UCSD-AML1 (cell line): ENCODE measurements around the gene HSD11B1L.

Source experiments
- DNase-seq: peaks from one replicate; lab custom pipeline; 2025; ENCODE audit not compliant: unreplicated experiment; lab: John Stamatoyannopoulos, UW

The HSD11B1L gene

DNA sequence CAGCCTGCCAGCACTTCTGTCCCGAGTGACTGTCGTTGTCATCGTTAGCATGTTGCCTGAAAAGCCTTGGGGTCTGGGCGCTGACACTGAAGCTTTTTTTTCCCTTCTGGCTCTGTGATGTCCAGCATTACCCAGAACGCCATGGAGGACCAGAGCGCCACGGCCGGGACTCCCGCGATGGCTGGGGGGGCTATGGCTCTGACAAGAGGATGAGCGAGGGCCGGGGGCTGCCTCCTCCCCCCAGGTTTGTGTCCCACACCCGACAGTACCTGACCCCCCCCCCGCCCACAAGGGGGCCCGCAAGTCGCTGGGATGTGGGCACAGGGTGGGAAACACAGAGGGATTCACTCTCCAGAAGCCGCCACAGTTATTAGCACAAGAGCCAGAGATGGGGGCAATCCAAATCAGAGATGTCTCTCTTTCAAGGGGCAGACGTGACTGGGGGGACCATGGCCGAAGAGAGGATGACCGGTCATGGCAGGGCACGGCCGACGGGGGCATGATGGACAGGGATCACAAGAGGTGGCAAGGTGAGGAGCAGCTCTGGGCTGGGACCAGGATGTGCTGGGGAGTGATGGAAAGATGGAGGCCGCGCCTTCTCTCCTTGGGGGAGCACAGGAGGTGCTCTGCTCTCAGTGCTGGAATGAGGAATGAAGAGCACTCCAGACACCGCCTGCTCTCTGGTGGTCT lies 13.8 kb upstream of the HSD11B1L start:
- no peak for DNase-seq

GRCh38 chr19:5667751-5668271 lies 13.0 kb upstream of the HSD11B1L start:
- no peak for DNase-seq

- no peak for DNase-seq
These were observed 11.6 kb upstream of the HSD11B1L start for GRCh38 chr19:5669212-5669611.

DNA sequence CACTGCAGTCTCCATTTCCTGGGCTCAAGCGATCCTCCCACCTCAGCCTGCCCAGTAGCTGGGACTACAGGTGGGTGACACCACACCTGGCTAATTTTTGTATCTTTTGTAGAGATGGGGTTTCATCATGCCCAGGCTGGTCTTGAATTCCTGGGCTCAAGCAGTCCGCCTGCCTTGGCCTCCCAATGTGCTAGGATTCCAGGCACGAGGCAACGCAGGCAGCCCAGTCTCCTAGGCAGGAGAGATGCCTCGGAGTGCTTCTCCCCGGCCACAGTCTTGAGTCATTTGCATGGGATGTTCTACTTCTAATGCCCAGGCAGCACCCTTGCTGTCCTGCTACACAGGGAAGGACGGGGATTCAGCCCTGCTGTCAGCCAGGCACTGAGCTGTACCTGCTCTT lies 9.2 kb upstream of the HSD11B1L start:
- no peak for DNase-seq

DNA sequence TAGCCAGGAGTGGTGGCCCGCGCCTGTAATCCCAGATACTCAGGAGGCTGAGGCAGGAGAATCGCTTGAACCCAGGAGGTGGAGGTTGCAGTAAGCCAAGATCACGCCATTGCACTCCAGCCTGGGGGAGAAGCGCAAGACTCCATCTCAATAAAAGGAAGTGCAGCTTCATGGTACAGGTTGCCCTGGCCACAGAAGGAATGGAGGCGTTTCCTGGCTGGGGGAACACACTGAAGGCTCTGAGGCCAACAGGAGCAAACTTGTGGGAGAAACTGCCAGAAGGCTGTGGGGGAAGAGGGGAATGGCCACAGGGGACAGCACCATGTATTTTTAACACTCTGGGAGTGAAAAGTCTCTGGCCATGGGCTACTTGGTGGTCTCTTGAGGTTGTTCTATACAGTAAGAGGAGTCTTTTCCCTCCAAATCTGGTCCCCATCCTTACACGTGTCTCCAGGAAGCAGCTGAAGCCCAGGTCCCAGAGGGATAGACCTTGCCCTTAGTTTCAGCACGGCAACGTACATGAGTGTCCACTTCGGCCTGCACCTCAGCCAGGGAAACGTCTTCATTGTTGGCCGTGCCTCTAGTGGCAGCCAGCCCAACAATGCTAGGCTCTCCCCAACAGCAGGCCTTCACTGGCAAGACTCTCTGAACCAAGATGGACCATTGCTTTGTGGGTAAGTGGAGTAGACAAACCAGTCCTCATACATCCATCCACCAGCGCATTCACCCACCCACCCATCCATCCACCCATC lies 7.9 kb upstream of the HSD11B1L start:
- no peak for DNase-seq

DNA sequence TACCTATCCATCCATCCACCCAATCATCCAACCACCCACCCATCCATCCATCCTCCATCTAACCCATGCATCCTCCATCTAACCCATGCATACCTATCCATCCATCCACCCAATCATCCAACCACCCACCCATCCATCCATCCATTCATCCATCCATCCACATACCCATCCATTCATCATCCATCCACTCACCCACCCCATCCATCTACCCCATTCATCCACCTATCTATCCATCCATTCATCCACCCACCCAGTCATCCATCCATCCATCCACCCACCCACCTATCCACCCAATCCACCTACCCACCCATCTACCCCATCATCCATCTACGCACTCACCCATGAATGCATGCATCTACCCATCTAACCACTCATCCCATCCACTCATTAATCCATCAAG lies 7.1 kb upstream of the HSD11B1L start:
- no peak for DNase-seq

- no peak for DNase-seq
These were observed 6.1 kb upstream of the HSD11B1L start for GRCh38 chr19:5674714-5675113.

- no peak for DNase-seq
These were observed 4.6 kb upstream of the HSD11B1L start for GRCh38 chr19:5676105-5676771.

DNA sequence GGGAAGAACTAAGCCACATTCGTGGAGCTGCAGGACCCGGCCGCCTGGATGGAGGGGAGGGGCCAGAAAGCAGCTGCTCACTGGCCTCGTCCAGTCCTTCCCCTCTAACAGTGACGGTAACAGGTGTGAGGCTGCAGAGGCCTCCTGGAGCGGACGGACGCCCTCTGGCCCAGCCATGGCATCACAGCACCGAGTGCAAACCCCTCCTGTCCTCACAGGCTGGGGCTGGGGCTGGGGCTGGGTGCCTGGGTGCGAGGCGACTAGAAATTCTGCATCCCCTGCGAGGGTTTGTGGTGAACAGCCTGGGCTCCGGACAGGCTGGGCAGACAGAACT lies 4.1 kb upstream of the HSD11B1L start:
- no peak for DNase-seq

DNA sequence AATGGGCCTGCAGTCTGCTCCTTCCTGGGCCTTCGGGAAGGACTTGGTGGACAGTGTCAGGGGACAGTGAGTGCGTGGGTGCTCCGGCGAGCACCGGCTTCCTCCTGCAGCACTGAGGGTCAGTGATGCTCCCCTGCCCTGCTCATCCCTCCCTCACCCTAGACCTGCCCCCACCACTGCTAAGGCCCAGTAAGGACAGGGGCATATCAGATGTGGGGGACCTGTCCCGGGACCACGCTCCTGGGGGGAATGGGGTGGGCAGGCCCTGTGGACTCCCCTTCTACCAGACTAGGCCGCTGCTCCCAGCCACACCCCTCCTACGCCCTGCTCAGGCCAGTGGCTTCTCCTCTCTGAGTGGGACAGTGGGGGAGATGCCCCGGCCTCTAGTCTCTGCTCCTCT lies 3.7 kb upstream of the HSD11B1L start:
- DNase-seq: no peak

- DNase-seq: no peak
These were observed 3.2 kb upstream of the HSD11B1L start for GRCh38 chr19:5677580-5677979.

GRCh38 chr19:5678071-5678718 lies 2.6 kb upstream of the HSD11B1L start:
- no peak for DNase-seq

DNA sequence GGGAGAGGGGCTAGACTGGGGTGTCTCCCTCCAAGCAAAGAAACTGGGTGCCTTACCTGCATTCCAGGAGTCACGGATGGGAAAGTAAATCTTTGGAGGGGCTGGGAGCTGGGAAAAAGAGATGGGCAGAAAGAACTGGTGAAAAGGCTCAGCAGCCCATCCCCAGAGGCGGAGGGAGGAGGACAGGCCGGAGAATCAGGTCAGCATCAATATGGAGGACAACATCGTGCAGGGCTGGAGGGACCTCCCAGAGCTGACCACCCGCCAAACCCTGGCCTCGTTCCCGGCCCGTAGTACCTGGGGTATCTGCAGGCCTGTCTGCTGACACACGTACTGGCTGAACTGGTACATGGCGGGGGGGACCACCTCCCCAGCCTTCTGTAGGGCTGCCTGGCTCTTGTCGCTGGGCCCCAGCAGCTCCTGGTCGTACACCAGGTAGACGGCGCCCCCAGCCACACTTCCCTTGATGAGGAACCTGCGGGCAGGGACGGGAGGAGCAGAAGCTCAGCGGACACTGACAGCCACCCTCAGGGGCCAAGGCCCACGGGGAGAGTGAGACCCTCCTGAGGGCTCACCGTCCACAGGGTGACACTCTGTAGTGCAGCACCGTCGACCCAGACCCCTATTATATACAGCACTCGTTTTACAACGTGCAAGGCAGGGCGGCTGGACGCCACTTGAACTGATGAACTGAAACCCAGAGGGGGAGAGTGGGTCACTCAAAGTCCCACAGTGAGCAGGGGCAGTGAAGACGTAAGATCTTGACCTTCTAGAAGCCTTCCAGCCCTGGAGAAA lies 1.3 kb upstream of the HSD11B1L start:
- DNase-seq: no peak

GRCh38 chr19:5680084-5680436 lies 767 bp upstream of the HSD11B1L start:
- DNase-seq: no peak

DNA sequence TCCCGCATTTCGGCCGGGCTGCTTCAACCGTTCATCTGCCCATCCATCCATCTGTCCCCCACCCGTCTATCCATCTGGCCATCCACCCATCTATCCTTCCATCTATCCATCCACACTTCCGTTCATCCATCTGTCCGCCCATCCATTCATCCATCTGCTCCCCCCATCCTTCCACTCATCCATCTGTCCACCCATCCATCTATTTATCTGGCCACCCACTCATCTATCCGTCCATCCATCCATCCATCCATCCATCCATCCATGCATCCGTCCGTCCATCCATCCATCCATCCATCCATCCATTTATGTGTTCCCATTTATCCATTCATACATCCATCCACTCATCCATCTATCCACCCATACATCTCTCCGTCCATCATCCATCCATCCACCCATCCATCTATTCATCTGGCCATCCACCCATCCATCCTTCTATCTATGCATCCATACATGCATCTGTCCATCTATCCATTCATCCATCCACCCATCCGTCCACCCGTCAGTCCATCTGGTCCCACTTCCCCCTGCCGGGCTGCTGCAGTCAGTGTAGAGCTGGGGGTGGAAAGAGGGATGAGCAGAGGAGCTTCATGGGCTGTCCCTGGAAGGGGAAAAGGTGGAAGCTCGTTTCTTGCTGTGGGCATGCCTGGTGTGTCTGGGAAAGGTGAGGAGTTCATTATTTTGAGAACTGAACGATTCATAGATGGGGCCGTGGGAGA lies 722 bp downstream of the HSD11B1L start:
- no peak for DNase-seq

- DNase-seq: no peak
These were observed 1.3 kb downstream of the HSD11B1L start for GRCh38 chr19:5682107-5682482.

GRCh38 chr19:5683177-5683886 lies 2.5 kb downstream of the HSD11B1L start:
- no peak for DNase-seq

GRCh38 chr19:5684694-5685430 lies 4.0 kb downstream of the HSD11B1L start:
- no peak for DNase-seq

DNA sequence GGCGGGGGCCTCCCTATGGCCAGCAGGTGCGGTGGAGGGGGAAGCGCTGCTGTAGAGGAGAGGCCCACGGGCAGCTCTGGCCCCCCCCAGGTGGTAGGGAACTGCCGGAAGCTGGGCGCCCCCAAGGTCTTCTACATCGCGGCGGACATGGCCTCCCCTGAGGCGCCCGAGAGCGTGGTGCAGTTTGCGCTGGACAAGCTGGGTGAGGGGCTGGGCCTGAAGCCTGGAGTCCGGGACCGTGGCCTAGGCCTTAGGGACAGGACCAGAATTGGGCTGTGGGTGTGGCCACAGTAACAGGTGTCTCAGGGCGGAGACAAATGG lies 5.5 kb downstream of the HSD11B1L start:
- DNase-seq: no peak
